Mesenchymal stem cell (in vitro differentiated cells and primary cell): Measurements from ENCODE around the gene PDE4B.
"Not testable (repeated sequence)": the region's sequence is repeated elsewhere in the genome, so short reads cannot be mapped to it uniquely, and the experiment has no call there.

Source experiments
- DNase-seq: peaks from one replicate; pipeline ENCODE4 v3.0.0-alpha.2; 2013
- H2AFZ ChIP-seq: one replicate; pipeline ENCODE4 v1.6.1; 2013; ENCODE audit warnings: low read depth, mild to moderate bottlenecking, control low read depth, inconsistent platforms, low read length, moderate library complexity
- H2AK5ac ChIP-seq: 2 replicates; pipeline ENCODE4 v1.6.1; 2013; ENCODE audit warnings: low read length, moderate library complexity, mild to moderate bottlenecking, inconsistent platforms; ENCODE audit not compliant: severe bottlenecking
- H2BK120ac ChIP-seq: one replicate; pipeline ENCODE4 v1.6.1; 2013; ENCODE audit warnings: low read depth, mild to moderate bottlenecking, inconsistent platforms, low read length, moderate library complexity
- H2BK12ac ChIP-seq, 2 experiments: one replicate each; pipeline ENCODE4 v1.6.1; 2013; ENCODE audit warnings: inconsistent platforms in 2 of 2, low read length in 2 of 2, mild to moderate bottlenecking in 2 of 2, moderate library complexity in 2 of 2, control low read depth in 1 of 2
- H2BK15ac ChIP-seq: one replicate; pipeline ENCODE4 v1.6.1; 2013; ENCODE audit warnings: mild to moderate bottlenecking, low read depth, inconsistent platforms; ENCODE audit not compliant: poor library complexity, severe bottlenecking
- H2BK5ac ChIP-seq: 2 replicates; pipeline ENCODE4 v1.6.1; 2013; ENCODE audit warnings: low read depth, mild to moderate bottlenecking, low read length, control low read depth, inconsistent platforms; ENCODE audit not compliant: poor library complexity, severe bottlenecking
- H3K14ac ChIP-seq, 2 experiments: one replicate each; pipeline ENCODE4 v1.6.1; 2013; ENCODE audit warnings: inconsistent platforms in 2 of 2, low read length in 2 of 2, control low read depth in 1 of 2, mild to moderate bottlenecking in 1 of 2, moderate library complexity in 1 of 2
- H3K18ac ChIP-seq, 2 experiments: one replicate each; pipeline ENCODE4 v1.6.1; 2013; ENCODE audit warnings: inconsistent platforms in 2 of 2, low read length in 2 of 2, control low read depth in 1 of 2, low read depth in 1 of 2, mild to moderate bottlenecking in 1 of 2
- H3K23ac ChIP-seq, 2 experiments: one replicate each; pipeline ENCODE4 v1.6.1; 2013; ENCODE audit warnings: inconsistent platforms in 2 of 2, low read length in 2 of 2, mild to moderate bottlenecking in 2 of 2, moderate library complexity in 2 of 2, control low read depth in 1 of 2
- H3K27ac ChIP-seq: 2 replicates; pipeline ENCODE4 v1.5.1; 2013; ENCODE audit warnings: mild to moderate bottlenecking, moderate library complexity, low read length, control low read depth, inconsistent platforms; ENCODE audit not compliant: poor library complexity, severe bottlenecking
- H3K27me3 ChIP-seq, 2 experiments: 2 replicates each; pipeline versions ENCODE4 v1.6.1 to v1.7.0; 2013; ENCODE audit warnings: low read length in 2 of 2, mild to moderate bottlenecking in 2 of 2, moderate library complexity in 2 of 2, control low read depth in 1 of 2, inconsistent platforms in 1 of 2; ENCODE audit not compliant: control insufficient read depth in 1 of 2, insufficient read depth in 1 of 2
- H3K36me3 ChIP-seq, 2 experiments: 2 replicates each; pipeline versions ENCODE4 v1.6.1 to v1.7.0; 2013; ENCODE audit warnings: low read length in 2 of 2, control low read depth in 1 of 2, inconsistent platforms in 1 of 2, low read depth in 1 of 2, mild to moderate bottlenecking in 1 of 2; ENCODE audit not compliant: insufficient read depth in 2 of 2, control insufficient read depth in 1 of 2
- H3K4ac ChIP-seq, 2 experiments: one replicate each; pipeline ENCODE4 v1.6.1; 2013; ENCODE audit warnings: inconsistent platforms in 2 of 2, low read length in 2 of 2, mild to moderate bottlenecking in 2 of 2, moderate library complexity in 2 of 2, control low read depth in 1 of 2, low read depth in 1 of 2
- H3K4me1 ChIP-seq: 2 replicates; pipeline ENCODE4 v1.6.1; 2013; ENCODE audit warnings: low read depth, low read length, control low read depth; ENCODE audit not compliant: control insufficient read depth, insufficient read depth
- H3K4me2 ChIP-seq: 2 replicates; pipeline ENCODE4 v1.6.1; 2013; ENCODE audit warnings: low read length, mild to moderate bottlenecking, inconsistent platforms; ENCODE audit not compliant: poor library complexity, severe bottlenecking
- H3K4me3 ChIP-seq, 2 experiments: 2 replicates each; pipeline versions ENCODE4 v1.5.1 to v1.7.0; 2013; ENCODE audit warnings: low read length in 2 of 2, mild to moderate bottlenecking in 2 of 2, control low read depth in 1 of 2, low read depth in 1 of 2; ENCODE audit not compliant: insufficient read depth in 1 of 2
- H3K79me1 ChIP-seq: replicated peaks from 2 replicates; pipeline ENCODE4 v1.6.1; 2013; ENCODE audit warnings: mild to moderate bottlenecking, control low read depth, low read length, inconsistent platforms; ENCODE audit not compliant: poor library complexity, severe bottlenecking
- H3K9ac ChIP-seq: 2 replicates; pipeline ENCODE4 v1.7.0; 2013; ENCODE audit warnings: mild to moderate bottlenecking, low read length, moderate library complexity
- H3K9me3 ChIP-seq: 2 replicates; pipeline ENCODE4 v1.7.0; 2013; ENCODE audit warnings: mild to moderate bottlenecking, low read length; ENCODE audit not compliant: control insufficient read depth
- H4K8ac ChIP-seq: one replicate; pipeline ENCODE4 v1.6.1; 2013; ENCODE audit warnings: inconsistent platforms, mild to moderate bottlenecking, low read length, moderate library complexity
- H4K91ac ChIP-seq: one replicate; pipeline ENCODE4 v1.6.1; 2013; ENCODE audit warnings: mild to moderate bottlenecking, low read length, inconsistent platforms
- WGBS: methylation state at CpG from one replicate; pipeline ENCODE4 v1.1.7; 2013; ENCODE audit warnings: mixed read lengths; 5-methylcytosine and 5-hydroxymethylcytosine counted together

Gene PDE4B

DNA sequence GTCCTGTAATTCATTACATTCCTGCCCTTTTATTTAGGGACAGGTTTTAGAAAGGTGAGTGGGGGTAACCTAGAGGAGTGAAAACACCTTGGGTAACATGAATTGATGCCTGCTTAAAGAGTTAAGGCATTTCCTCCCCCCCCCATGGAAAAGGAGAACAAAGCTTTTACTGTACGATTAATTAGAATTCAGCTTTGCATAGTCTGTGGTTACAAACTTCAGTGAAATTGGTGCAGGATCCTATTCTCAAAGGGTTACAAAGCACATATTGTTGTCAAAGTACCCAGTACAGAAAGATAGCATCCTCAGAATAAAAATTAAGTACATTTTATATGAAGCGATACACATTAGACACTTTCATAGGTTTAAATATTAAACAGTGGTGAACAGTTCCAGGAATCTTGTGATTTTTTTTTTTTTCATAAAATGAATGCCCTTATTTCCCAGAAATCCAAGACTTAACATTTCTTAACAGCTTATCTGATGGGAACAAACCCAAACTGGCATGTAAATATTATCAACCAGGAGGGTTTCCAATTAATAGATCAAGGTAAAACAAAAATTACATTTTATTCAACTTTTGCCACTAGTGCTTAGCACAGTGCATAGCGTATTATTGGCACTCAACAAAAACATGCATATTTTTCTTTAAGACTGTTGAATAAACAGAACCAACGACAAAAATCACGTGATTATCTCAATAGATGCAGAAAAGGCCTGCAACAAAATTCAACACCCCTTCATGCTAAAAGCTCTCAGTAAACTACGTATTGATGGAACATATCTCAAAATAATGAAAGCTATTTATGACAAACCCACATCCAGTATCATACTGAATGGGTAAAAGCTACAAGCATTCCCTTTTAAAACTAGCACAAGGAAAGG lies 172.7 kb downstream of the PDE4B start:
- H3K4me3 ChIP-seq = no peak overlapping the region
- no peak overlapping the region for H3K4me2 ChIP-seq
- no peak overlapping the region for H2BK120ac ChIP-seq
- H3K14ac ChIP-seq = no peak overlapping the region
- no peak overlapping the region for H3K18ac ChIP-seq
- no peak overlapping the region for H2BK15ac ChIP-seq
- H4K8ac ChIP-seq = no peak overlapping the region
- H3K27me3 ChIP-seq = no peaks in the 10 kb centered on the region
- no peaks in the 10 kb centered on the region for H3K4me1 ChIP-seq
- WGBS = 87% methylated on average over 5 of the region's 6 CpGs
- no peaks in the 10 kb centered on the region for H3K9me3 ChIP-seq
- H3K23ac ChIP-seq = no peak overlapping the region
- no peak overlapping the region for H4K91ac ChIP-seq
- H2BK12ac ChIP-seq = no peak overlapping the region
- H2AK5ac ChIP-seq = no peak overlapping the region
- no peak overlapping the region for H2AFZ ChIP-seq
- H3K27ac ChIP-seq = no peak overlapping the region
- no peaks in the 10 kb centered on the region for H3K36me3 ChIP-seq
- no peak for DNase-seq
- no peaks in the 10 kb centered on the region for H3K79me1 ChIP-seq
- no peak overlapping the region for H3K9ac ChIP-seq
- H3K4ac ChIP-seq = no peak overlapping the region
- no peak overlapping the region for H2BK5ac ChIP-seq

DNA sequence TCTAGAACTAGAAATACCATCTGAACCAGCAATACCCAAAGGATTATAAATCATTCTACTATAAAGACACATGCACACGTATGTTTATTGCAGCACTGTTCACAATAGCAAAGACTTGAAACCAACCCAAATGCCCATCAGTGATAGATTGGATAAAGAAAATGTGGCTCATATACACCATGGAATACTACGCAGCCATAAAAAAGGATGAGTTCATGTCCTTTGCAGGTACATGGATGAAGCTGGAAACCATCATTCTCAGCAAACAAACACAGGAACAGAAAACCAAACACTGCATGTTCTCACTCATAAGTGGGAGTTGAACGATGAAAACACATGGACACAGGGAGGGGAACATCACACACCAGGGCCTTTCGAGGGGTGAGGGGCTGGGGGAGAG lies 174.8 kb downstream of the PDE4B start:
- not testable (repeated sequence) for H3K9me3 ChIP-seq, H2BK12ac ChIP-seq, H2AFZ ChIP-seq

GRCh38 chr1:65971547-65971946 lies 178.9 kb downstream of the PDE4B start:
- no peaks in the 10 kb centered on the region for H3K4me1 ChIP-seq
- no peak overlapping the region for H3K27ac ChIP-seq
- no peak overlapping the region for H4K91ac ChIP-seq
- H2BK12ac ChIP-seq = no peak overlapping the region
- H2BK15ac ChIP-seq = no peak overlapping the region
- H3K27me3 ChIP-seq = peaks cover 0 to 3% of the 10 kb centered on the region in 2 experiments
- H3K4me3 ChIP-seq = no peak overlapping the region
- no peak overlapping the region for H3K9ac ChIP-seq
- no peak for DNase-seq
- H3K18ac ChIP-seq = no peak overlapping the region
- H2BK5ac ChIP-seq = no peak overlapping the region
- no peak overlapping the region for H3K4ac ChIP-seq
- H2AFZ ChIP-seq = no peak overlapping the region
- no peak overlapping the region for H3K23ac ChIP-seq
- no peaks in the 10 kb centered on the region for H3K79me1 ChIP-seq
- H2AK5ac ChIP-seq = no peak overlapping the region
- WGBS = 94% methylated on average over 2 of the region's 2 CpGs
- H3K36me3 ChIP-seq = no peaks in the 10 kb centered on the region
- H3K9me3 ChIP-seq = peaks cover 6% of the 10 kb centered on the region
- H4K8ac ChIP-seq = no peak overlapping the region
- H3K14ac ChIP-seq = no peak overlapping the region
- no peak overlapping the region for H2BK120ac ChIP-seq
- no peak overlapping the region for H3K4me2 ChIP-seq

More for the DNA sequence above, 174.8 kb downstream of the PDE4B start:
- not testable (repeated sequence) for H3K27ac ChIP-seq, H3K36me3 ChIP-seq, H3K27me3 ChIP-seq, H3K4me1 ChIP-seq, H2BK15ac ChIP-seq, H2BK5ac ChIP-seq, H3K14ac ChIP-seq, H3K4me2 ChIP-seq, H3K23ac ChIP-seq, H4K8ac ChIP-seq, H3K18ac ChIP-seq, DNase-seq, H3K9ac ChIP-seq, H3K4me3 ChIP-seq, H2AK5ac ChIP-seq, H4K91ac ChIP-seq, H3K4ac ChIP-seq, H3K79me1 ChIP-seq, H2BK120ac ChIP-seq
- 81% methylated on average over 2 of the region's 4 CpGs for WGBS

GRCh38 chr1:65975708-65976107 lies 183.0 kb downstream of the PDE4B start:
- WGBS = 57% methylated on average over 1 of the region's 1 CpG
- H2BK15ac ChIP-seq = no peak overlapping the region
- peaks cover 6% of the 10 kb centered on the region for H3K9me3 ChIP-seq
- H4K8ac ChIP-seq = no peak overlapping the region
- no peak overlapping the region for H3K9ac ChIP-seq
- no peak overlapping the region for H3K4me3 ChIP-seq
- no peak overlapping the region for H3K4ac ChIP-seq
- no peak overlapping the region for H2AFZ ChIP-seq
- H3K18ac ChIP-seq = no peak overlapping the region
- H3K27me3 ChIP-seq = peaks cover 0 to 1% of the 10 kb centered on the region in 2 experiments
- H3K36me3 ChIP-seq = no peaks in the 10 kb centered on the region
- no peak overlapping the region for H3K14ac ChIP-seq
- H3K79me1 ChIP-seq = no peaks in the 10 kb centered on the region
- H2BK120ac ChIP-seq = no peak overlapping the region
- H2BK12ac ChIP-seq = no peak overlapping the region
- H3K27ac ChIP-seq = no peak overlapping the region
- H2AK5ac ChIP-seq = no peak overlapping the region
- no peak overlapping the region for H2BK5ac ChIP-seq
- DNase-seq = no peak
- H3K23ac ChIP-seq = no peak overlapping the region
- H3K4me2 ChIP-seq = no peak overlapping the region
- H4K91ac ChIP-seq = no peak overlapping the region
- no peaks in the 10 kb centered on the region for H3K4me1 ChIP-seq
